GM19455 (cell line): ENCODE data around the gene POLR1E.
"Not testable (repeated sequence)": the region's sequence is repeated elsewhere in the genome, so short reads cannot be mapped to it uniquely, and the experiment has no call there.

Experiments used
- ATAC-seq: cut with Tn5 transposase; IDR thresholded peaks from one replicate; pipeline ENCODE4 v1.9.1; 2021; ENCODE audit not compliant: unreplicated experiment

POLR1E gene

DNA sequence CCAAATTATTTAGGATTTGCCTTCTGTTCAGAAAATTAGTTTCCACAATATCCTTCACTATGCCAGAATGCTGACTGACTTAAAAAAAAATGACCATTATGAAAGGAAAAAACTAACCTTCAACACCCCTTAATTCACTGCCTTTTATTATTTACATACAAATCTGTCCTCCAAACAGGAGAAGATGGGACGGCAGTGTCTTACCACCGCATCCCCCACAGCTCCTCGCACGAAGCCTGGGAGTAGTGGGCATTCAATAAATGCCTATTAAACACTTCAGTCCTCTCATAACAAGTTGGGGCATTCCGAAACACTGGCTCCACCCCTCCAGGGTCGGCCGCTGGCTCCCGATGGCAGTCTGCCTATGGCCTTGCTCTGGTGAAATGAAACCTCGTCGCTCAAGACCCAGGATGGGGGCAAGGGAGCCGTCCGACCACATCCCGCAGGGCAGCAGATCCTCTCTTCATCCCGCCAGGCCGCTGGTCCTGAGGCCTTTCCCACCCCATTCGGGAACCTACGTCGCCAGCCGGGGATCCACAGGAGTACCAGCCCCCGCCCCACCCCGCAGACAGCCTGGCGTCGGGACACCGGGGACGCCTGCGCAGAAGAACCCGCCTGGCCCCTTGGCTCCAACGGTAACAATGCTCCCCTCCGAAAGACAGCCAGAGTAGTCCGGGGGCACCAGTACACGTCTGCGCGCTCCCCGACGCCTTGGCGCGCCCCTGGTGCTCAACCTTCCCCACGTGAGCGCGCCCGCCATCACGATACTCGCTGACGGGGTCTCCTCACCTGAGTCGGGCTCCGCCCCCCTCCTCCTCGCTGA lies 21.1 kb upstream of the POLR1E start:
- ATAC-seq: peak; percentile 43

DNA sequence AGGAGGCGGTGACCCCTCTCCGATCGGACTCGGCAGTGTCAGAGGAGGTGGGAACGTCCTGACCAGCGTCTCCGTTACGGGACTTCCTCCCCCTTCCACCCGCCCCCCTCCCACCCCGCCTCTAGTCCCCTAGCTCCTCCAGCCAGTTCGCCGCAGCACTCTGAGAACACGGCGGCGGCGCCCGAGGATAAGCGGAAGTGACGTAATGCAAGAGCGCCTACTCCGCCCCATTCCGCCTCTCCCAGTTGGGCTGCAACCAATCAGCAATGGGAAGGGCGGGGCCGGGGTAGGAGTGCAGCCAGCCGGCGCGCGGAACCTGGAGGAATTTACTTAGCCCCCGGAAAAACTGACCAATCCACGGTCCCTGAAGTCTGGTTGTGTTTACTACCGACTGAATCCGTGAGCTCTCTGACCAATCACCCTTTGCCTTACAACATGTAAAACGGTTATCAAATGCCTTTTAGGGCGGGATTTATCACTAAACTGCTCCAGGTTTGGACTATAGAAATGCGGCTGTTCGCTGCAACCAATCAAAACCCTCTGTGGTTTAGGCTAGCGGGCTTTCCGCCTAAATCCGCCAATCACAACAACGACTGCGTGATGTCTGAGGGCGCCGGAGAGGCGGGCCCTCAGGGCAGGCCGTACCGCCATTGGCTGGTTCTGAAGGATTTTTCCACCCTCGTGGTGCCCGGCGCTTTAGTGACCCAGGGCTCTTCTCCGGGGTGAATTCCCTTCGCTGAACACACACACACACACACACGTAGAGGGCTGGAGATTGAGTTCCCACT lies 20.3 kb upstream of the POLR1E start, which contains the start of gene ZBTB5:
Gene ZBTB5, minus strand, starts transcription at position 202 of the 788 bp plus-strand sequence. CDS start 22,899 bp downstream, outside the sequence.
- peak; percentile 84 for ATAC-seq

DNA sequence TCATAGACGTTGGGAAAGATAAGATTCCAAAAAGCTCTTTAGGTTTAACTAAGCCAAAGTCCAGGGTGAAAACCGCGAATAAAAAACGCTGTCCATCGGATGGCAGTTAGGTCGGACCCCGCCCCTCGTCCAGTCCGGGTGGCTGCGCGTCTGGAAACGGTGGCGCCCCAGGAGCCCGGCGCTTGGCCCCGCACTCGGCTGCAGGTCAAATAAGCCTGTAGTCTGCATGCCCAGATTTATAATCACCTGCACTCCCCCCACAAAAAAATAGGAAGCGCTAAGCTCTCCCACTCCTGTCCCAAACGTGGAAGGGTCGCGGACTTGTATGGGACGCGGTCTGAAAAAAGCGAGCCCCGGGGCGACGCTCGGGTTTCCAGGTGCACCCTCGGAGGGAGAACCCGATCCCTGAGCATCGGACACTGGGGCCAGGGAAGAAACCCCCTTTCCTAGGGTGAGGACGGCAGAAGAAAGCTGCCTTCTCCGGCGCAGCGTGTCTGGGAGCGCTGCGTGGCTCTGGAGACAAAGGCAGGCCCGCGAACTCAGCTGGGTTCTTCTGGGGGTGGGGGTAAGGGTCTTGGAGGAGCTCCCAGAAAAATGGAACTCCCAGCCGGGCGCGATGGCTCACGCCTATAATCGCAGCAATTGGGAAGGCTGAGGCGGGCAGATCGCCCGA lies 19.6 kb upstream of the POLR1E start:
- ATAC-seq: peak; percentile 1

DNA sequence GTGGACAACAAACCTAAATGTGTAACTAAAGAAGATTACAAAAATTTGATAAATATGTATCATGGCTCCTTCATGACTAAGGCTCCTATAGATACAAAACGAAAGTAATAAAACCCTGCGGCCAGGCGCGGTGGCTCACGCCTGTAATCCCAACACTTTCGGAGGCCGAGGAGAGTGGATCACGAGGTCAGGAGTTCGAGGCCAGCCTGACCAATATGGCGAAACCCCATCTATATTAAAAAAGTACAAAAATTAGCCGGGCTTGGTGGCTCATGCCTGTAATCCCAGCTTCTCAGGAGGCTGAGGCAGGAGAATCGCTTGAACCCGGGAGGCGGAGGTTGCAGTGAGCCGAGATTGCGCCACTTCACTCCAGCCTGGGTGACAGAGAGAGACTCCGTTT lies 18.2 kb upstream of the POLR1E start:
- not testable (repeated sequence) for ATAC-seq

DNA sequence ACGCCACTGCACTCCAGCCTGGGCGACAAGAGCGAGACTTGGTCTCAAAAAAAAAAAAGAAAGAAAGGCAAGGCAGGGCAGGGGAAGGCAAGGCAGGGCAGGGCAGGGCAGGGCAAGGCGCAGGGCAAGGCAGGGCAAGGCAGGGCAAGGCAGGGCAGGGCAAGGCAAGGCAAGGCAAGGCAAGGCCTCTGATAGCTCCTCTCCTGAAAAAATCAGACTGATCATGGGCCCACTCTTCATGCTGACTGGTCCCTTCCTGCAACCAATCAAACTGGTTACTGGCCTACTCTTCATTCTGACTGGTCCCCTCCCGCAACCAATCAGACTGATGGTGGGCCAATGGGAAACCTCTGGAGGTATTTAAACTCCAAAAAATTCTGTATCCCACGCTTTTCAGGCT lies 17.1 kb upstream of the POLR1E start:
- no peak for ATAC-seq

DNA sequence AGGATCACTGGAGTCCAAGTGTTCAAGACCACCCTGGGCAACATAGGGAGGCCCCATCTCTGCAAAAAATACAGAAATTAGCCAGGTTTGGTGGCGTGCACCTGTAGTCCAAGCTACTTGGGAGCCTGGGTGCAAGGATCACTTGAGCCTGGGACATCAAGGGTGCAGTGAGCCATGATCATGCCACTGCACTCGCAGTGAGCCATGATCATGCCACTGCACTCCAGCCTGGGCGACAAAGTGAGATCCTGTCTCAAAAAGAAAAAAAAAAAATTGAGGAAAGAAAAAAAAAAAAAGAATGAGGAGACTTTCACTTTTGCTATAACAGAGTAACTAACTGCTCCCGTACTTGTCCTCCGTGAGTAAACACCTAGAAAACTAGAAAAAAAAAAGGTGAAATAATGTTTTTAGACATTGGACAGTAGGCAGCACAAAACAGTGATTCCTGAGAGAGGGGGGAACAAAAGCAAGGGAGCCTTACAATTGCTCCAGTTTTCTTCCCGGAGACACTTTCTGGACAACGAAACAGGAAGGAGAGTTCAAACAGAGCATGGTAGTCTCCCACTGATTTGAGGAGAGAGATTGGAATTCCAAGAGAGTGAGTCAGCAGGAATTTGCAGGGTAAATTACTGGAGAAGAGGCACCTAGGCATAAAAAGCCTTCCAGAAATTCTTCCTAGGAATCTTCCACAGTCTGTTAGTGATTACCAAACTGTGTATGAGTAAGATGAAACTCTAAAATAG lies 13.6 kb upstream of the POLR1E start:
- no peak for ATAC-seq

DNA sequence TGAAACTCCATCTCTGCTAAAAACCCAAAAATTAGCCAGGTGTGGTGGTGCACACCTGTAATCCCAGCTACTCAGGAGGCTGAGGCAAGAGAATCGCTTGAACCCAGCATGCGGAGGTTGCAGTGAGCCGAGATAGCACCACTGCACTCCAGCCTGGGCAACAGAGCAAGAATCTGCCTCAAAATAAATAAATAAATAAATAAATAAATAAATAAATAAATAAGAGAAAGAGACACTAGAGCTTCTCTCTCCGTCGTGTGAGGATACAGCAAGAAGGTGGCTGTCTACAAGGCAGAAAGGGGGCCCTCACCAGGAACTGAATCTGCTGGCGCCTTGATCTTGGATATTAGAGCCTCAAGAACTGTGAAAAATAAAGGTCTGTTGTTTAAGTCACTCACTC lies 11.8 kb upstream of the POLR1E start:
- not testable (repeated sequence) for ATAC-seq

DNA sequence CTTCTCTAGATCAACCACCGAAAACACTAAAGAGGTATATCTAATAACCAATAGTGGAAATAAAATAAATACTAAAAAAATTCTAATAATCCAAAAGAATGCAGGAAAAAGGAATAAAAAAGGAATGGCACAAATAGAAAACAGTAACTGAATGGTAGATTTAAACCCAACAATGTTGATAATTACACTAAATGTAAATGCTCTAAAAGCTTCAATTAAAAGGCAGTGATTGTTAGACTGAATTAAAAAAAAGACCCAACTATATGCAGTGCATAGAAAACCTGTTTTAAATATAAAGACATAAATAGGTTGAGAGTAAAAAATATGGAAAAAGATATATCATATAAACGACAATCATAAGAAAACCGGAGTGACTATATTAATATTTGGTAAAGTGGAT lies 11.3 kb upstream of the POLR1E start:
- ATAC-seq: no peak

DNA sequence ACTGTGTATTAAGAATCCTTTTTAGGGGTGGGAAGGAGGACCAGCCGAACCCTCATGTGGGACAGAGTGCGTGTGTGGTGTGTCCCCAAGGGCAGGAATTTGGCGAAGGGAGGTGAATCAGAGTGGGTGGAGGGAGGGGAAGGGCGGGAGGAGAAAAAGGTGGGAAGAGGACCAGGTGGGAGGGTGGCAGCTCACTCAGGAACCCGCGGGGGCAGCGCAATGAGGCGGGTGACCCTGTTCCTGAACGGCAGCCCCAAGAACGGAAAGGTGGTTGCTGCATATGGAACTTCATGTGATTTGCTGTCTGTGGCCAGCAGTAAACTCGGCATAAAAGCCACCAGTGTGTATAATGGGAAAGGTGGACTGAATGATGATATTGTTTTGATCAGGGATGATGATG lies 8.8 kb upstream of the POLR1E start:
- ATAC-seq: no peak

DNA sequence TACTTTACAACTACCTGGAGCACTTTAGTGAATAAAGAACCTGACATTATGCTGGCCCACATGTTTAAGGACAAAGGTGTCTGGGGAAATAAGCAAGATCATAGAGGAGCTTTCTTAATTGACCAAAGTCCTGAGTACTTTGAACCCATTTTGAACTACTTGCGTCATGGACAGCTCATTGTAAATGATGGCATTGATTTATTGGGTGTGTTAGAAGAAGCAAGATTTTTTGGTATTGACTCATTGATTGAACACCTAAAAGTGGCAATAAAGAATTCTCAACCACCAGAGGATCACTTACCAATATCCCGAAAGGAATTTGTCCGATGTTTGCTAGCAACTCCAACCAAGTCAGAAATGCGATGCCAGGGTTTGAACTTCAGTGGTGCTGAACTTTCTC lies 8.3 kb upstream of the POLR1E start:
- ATAC-seq: not testable (repeated sequence)

DNA sequence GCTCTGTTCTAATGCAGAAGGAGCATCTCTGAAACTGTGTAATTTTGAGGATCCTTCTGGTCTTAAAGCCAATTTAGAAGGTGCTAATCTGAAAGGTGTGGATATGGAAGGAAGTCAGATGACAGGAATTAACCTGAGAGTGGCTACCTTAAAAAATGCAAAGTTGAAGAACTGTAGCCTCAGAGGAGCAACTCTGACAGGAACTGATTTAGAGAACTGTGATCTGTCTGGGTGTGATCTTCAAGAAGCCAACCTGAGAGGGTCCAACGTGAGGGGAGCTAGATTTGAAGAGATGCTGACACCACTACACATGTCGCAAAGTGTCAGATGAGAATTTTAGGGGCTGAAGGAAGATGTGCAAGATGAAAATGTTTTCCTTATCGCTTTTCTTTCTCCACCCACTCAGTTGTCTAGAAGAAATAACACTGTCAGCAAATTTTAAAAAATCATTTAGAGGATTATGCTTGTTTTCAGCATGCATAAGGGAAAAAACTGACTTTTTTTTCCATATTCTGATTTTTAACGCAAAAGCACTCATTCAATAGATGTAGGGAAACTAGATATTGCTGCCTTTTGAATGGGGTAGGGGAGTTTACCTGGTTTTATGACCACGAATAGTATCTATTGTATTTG lies 7.6 kb upstream of the POLR1E start:
- ATAC-seq: not testable (repeated sequence)

DNA sequence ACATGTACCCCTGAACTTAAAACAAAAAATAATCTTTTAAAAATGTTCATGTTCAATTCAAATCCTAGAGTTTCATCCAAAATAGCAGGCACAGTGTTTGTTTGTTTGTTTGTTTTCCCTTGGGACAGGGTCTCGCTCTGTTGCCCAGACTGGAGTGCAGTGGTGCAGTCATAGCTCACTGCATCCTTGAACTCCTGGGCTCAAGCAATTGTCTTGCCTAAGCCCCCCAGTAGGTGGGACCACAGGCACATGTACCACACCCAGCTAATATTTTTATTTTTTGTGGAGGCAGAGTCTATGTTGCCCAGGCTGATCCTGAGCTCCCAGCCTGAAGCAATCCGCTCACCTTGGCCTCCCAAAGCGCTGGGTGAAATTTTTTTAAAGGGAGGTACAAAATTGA lies 5.0 kb upstream of the POLR1E start:
- ATAC-seq: no peak

DNA sequence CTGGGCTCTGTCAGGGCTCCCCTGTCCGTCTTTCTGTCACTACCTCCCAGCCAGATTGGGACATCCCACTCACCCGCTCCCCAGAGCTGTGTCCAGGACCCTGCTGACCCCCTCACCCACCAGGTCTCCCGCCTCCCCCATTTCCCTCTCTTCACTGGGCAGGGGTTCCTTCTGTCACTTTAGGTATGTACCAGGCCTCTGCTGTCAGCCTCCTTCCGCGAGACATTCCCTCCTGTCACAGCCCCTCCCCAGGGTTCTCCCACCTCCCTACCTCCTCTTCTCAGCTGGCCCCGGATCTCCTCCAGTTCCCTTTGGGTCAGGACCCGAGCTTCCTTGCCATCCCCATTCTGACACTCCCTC lies 488 bp downstream of the POLR1E start:
- no peak for ATAC-seq

DNA sequence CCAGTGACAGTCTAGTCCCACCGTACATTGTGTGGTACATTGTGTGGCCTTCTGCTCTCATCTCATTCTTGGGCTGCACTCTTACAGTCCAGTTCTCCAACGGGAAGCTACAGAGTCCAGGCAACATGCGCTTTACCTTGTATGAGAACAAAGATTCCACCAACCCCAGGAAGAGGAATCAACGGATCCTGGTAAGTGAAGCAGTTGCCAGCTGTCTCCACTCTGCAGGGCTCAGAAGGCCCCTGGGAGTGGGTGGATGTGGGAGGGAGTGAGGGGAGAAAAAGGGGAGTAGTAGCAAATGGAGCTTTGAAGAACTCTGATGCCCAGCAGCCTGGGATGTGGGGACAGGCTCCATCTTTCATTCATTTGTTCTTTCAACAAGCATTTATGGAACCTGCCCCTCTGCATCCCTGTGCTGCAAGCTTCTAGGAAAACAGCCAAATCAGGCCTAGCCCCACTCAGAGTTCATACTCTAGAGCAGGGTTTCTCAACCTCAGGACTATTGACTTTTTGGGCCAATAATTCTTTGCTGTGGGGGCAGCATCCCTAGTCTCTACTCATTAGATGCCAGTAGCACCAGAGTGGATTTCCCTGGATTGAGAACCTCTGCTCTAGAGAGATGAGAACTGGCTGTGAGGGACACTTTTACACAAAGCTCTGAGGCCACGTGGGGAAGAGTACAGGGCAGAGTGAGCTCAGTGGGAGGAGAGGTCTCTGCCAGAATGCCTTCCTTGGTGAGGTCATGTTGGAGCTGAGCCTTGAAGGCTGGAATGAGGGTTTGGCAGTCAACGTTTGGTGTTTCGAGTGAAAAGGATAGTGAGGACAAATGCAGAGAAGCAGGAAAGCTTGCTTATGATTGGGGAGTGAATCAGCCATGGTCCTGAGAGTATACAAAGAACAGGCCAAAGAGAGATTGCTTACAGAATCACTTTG lies 1.1 kb downstream of the POLR1E start:
- no peak for ATAC-seq

DNA sequence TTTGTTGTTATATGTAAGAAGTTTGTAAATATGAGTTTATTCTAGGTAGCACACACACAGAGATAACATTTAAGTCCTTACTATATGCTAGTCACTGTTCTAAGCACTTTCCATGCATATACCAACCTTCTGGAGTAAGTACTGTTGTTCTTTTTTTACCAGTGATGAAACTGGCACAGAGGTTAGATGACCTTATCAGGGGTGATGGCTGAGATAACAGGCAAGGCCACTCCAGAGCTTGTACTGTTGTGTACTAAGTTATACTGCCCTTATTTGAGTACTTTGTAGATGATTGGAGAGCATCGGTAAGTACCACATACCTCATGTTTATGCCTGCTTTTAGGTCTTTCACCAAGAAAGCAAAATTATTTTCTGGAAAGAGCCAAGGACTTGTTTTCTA lies 6.2 kb downstream of the POLR1E start:
- no peak for ATAC-seq

DNA sequence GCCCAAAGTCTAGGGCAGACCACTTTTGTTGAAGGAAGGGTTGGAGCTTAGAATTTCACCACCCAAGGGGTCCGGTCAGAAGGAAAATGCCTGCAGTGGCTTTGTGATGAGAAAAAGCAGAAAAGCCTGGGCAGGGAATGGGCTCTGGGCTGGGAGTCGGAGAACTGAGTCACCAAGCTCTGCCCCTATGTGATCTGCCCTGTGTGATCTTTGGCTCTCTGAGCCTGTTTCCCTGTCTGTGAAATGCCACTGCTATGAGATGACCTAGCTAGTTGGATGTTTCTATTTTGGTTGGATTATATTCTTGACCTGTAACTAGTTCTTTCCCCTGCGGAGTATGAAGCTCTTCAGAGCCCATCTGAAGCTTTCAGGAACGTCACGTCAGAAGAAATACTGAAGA lies 9.8 kb downstream of the POLR1E start:
- ATAC-seq: no peak

DNA sequence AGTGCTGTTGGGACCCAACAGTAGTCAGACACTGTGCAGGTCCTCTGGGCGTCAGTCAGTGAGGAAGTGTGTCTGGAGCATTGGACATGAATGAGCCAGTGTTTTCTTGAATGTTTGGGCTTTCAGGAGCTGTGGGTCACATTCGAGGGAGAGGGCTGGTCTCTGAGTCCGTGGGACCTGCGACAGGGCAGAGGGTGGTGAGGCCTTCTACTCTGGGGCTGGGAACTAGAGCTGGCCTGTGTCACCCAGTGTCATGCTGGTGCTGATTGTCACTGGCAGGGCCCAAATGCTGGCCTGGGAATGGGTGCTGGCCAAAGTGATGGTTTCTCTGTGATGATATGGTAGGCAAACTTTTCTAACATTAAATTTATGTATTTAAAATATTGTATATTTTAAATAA lies 10.3 kb downstream of the POLR1E start:
- ATAC-seq: no peak

DNA sequence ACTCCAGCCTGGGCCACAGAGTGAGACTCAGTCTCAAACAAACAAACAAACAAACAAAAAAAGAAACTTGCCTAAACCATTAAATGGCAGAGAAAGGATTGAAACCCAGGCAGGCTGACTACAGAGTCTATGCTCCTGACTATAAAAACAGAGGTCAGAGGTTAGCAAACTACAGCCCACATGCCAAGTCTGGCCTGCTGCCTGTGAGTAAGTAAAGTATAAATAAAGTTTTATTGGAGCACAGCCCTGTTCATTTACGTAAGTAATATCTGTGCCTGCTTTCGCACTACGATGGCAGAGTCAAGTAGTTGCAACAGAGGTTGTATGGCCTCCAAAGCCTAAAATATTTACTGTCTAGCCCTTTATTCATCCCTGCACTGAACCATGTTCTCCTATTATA lies 11.6 kb downstream of the POLR1E start:
- no peak for ATAC-seq

DNA sequence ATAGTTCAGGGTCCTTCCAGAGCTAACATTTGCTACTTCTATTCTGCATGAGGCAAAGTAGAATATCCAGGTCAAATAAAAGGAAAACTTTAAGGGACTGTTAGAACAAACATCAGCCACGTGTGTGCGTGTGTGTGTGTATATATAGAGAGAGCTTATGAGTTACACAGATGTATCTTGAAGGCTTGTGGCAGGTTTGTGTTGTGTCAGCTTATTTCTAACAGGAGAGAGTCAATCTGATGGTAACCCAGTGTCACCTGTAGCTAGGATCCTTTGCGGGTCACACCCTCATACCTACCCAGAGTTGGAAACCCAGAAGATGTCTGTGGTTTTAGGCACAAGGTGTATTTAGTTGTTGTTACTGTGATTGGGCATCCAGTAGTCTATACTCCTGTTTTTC lies 12.7 kb downstream of the POLR1E start:
- ATAC-seq: no peak

DNA sequence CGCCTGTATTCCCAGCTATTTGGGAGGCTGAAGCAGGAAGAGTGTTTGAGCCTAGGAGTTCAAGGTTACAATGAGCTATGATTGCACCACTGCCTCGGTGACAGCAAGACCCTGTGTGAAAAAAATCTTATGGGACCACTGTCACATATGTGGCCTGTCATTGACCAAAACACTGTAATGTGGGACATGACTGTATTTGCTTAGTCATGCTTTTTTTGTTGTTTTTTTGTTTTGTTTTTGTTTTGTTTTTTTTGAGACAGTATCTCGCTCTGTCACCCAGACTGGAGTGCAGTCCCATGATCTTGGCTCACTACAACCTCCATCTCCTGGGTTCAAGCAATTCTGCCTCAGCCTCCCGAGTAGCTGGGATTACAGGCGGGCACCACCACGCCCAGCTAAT lies 13.5 kb downstream of the POLR1E start:
- ATAC-seq: no peak
